Activated CD4-positive, alpha-beta T cell treated with anti-CD3 and anti-CD28 coated beads, Interleukin-2, amount 10 ng/mL, durations not matched to agents 7 days and 5 days (primary cell): ENCODE results near the gene CFAP90. TPM values are rescaled to one million over a fixed set of nuclear protein-coding genes. Genes with fewer than 3 reads are reported as not detected.

Experiments
- CTCF ChIA-PET: fragments of 350-600 bp; sonication (Branson Sonifier 250); formaldehyde crosslinking; loops from one replicate; lab custom pipeline; 2021; ENCODE audit warnings: antibody characterized with exemption; lab: Charles Lee
- POLR2A ChIA-PET: fragments of 350-600 bp; sonication (Branson Sonifier 250); formaldehyde crosslinking; loops from one replicate; lab custom pipeline; 2021; ENCODE audit warnings: antibody characterized with exemption; lab: Charles Lee
- DNase-seq: peaks from one replicate; pipeline ENCODE4 v3.0.0-alpha.2; 2020
- H3K27ac Mint-ChIP-seq: one replicate; pipeline ENCODE4 v1.8.0; 2021; ENCODE audit warnings: mild to moderate bottlenecking, moderate library complexity, mixed read lengths
- H3K27me3 Mint-ChIP-seq: one replicate; pipeline ENCODE4 v1.8.0; 2021; ENCODE audit warnings: mixed read lengths
- H3K36me3 Mint-ChIP-seq: one replicate; pipeline ENCODE4 v1.8.0; 2021; ENCODE audit warnings: low read depth, mixed read lengths
- H3K4me1 Mint-ChIP-seq: one replicate; pipeline ENCODE4 v1.8.0; 2021; ENCODE audit warnings: mixed read lengths
- H3K4me3 Mint-ChIP-seq: one replicate; pipeline ENCODE4 v1.8.0; 2021; ENCODE audit warnings: mild to moderate bottlenecking, moderate library complexity, mixed read lengths
- H3K9me3 Mint-ChIP-seq: one replicate; pipeline ENCODE4 v1.8.0; 2021; ENCODE audit warnings: mixed read lengths
- total RNA-seq, 2 experiments: library from RNA; stranded (reverse); gene quantifications; one replicate each; pipeline ENCODE4 v1.2.3, GENCODE V29; 2021

Gene CFAP90
- total RNA-seq, 2 experiments from 2014 or later, result not detected

- H3K36me3 Mint-ChIP-seq, result no peaks in the 10 kb centered on the region
- H3K4me3 Mint-ChIP-seq, result no peak overlapping the region
- no peak for DNase-seq
- H3K27me3 Mint-ChIP-seq, result peaks cover 51% of the 10 kb centered on the region
- H3K4me1 Mint-ChIP-seq, result peaks cover under 1% of the 10 kb centered on the region
- ChIA-PET POLR2A (no interaction called here), CTCF (no interaction called here)
- no peak overlapping the region for H3K27ac Mint-ChIP-seq
- H3K9me3 Mint-ChIP-seq, result no peaks in the 10 kb centered on the region
Observed at GRCh38 chr5:7784683-7785380, 66.1 kb downstream of the CFAP90 start.

GRCh38 chr5:7781899-7782298 lies 69.0 kb downstream of the CFAP90 start:
- H3K9me3 Mint-ChIP-seq, result no peaks in the 10 kb centered on the region
- POLR2A ChIA-PET, result no interaction called here
- H3K27me3 Mint-ChIP-seq, result peaks cover 69% of the 10 kb centered on the region
- H3K4me1 Mint-ChIP-seq, result peaks cover 13% of the 10 kb centered on the region
- DNase-seq, result no peak
- no peak overlapping the region for H3K27ac Mint-ChIP-seq
- H3K36me3 Mint-ChIP-seq, result no peaks in the 10 kb centered on the region
- H3K4me3 Mint-ChIP-seq, result no peak overlapping the region
- CTCF ChIA-PET, result no interaction called here

Other genes with a start within 250 kb of the CFAP90 start
- 10 to 100 TPM; 11.4 to 14.7 TPM for gene FASTKD3, start 17.9 kb upstream of the CFAP90 start, total RNA-seq
- gene MTRR, start 18.0 kb upstream of the CFAP90 start, total RNA-seq, result 10 to 100 TPM; 53.5 to 56.5 TPM